ENCODE results near the gene DCC.

DCC gene

GRCh38 chr18:52610451-52611115 lies 270.6 kb downstream of the DCC start:
- no peak for DNase-seq

- DNase-seq: no peak
Observed at GRCh38 chr18:52612406-52612805, 272.4 kb downstream of the DCC start.

GRCh38 chr18:52615321-52615720 lies 275.3 kb downstream of the DCC start:
- DNase-seq: no peak

- no peak for DNase-seq
Observed at GRCh38 chr18:52615943-52616342, 275.9 kb downstream of the DCC start.

- no peak for DNase-seq
Observed at GRCh38 chr18:52617931-52618330, 277.9 kb downstream of the DCC start.

- no peak for DNase-seq
Observed at GRCh38 chr18:52620926-52621439, 281.0 kb downstream of the DCC start.

GRCh38 chr18:52624702-52625101 lies 284.7 kb downstream of the DCC start:
- DNase-seq: no peak

- no peak for DNase-seq
Observed at GRCh38 chr18:52636536-52636935, 296.5 kb downstream of the DCC start.

- no peak for DNase-seq
Observed at GRCh38 chr18:52648201-52648600, 308.2 kb downstream of the DCC start.

GRCh38 chr18:52652391-52652790 lies 312.4 kb downstream of the DCC start:
- DNase-seq: no peak

GRCh38 chr18:52657043-52657805 lies 317.2 kb downstream of the DCC start:
- DNase-seq: no peak

GRCh38 chr18:52667463-52668065 lies 327.6 kb downstream of the DCC start:
- DNase-seq: no peak

- DNase-seq: no peak
Observed at GRCh38 chr18:52670896-52671295, 330.9 kb downstream of the DCC start.

- no peak for DNase-seq
Observed at GRCh38 chr18:52678034-52678433, 338.0 kb downstream of the DCC start.

- no peak for DNase-seq
Observed at GRCh38 chr18:52678551-52678950, 338.6 kb downstream of the DCC start.

GRCh38 chr18:52679354-52679753 lies 339.4 kb downstream of the DCC start:
- no peak for DNase-seq

- no peak for DNase-seq
Observed at GRCh38 chr18:52682260-52682659, 342.3 kb downstream of the DCC start.

GRCh38 chr18:52685316-52685715 lies 345.3 kb downstream of the DCC start:
- DNase-seq: no peak

GRCh38 chr18:52691841-52692240 lies 351.8 kb downstream of the DCC start:
- no peak for DNase-seq

- DNase-seq: no peak
Observed at GRCh38 chr18:52694804-52695203, 354.8 kb downstream of the DCC start.

- no peak for DNase-seq
Observed at GRCh38 chr18:52700116-52700515, 360.1 kb downstream of the DCC start.

- DNase-seq: no peak
Observed at GRCh38 chr18:52700816-52701215, 360.8 kb downstream of the DCC start.

- no peak for DNase-seq
Observed at GRCh38 chr18:52701219-52701935, 361.4 kb downstream of the DCC start.

Data from stimulated activated CD4-positive, alpha-beta T cell treated with anti-CD3 and anti-CD28 coated beads, Interleukin-4, amount 100 ng/mL, for 24 hours (primary cell).